GM21390 (cell line): Measurements from ENCODE around the gene GALNT10.

Experiments used
- ATAC-seq: cut with Tn5 transposase; IDR thresholded peaks from one replicate; pipeline ENCODE4 v1.9.1; 2021; ENCODE audit not compliant: unreplicated experiment

Gene GALNT10

GRCh38 chr5:154429341-154429740 lies 238.8 kb downstream of the GALNT10 start:
- ATAC-seq = no peak

GRCh38 chr5:154430466-154430865 lies 239.9 kb downstream of the GALNT10 start:
- no peak for ATAC-seq

DNA sequence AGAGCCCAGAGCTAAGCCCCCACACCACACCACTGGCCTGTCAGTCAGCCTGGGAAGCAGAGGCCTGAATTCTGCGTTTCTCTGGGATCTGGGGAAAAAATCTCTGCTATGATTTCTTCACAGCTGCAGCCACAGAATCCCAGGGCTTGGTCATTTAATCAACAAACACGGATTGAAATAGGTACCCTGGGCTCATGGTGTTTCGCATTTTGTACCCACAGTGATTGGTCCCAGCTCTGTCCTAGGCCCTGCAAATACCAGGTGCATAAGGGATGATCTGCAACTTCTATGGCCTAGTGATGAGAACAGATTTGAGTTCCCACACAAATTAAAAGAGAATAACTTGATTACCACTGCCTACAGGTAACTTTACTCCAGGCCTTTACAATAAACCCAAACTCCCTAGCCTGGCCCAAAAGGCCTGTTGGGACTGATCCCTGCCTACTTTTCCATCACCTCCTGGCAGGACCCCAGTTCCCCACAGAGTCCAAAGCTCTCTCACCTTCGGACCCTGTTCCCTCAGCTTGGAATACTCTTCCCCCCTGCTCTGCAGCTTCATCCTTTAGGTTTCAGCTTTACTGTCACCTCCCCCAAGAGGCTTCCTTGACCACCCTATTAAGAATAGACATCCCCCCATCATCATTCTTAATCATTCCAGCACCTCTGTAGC lies 240.6 kb downstream of the GALNT10 start:
- no peak for ATAC-seq

DNA sequence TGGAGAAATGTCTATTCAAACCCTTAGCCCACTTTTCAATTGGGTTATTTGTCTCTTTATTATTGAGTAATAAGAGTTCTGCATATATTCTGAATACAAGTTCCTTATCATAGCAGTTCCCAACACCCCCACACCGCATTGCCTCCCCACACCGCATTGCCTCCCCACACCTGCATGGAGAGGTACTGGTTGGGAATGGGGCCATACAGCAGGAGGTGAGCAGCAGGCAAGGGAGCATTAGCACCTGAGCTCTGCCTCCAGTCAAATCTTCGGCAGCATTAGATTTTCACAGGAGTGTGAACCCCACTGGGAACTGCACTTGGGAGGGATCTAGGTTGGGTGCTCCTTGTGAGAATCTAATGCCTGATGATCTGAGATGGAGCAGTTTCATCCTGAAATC lies 244.7 kb downstream of the GALNT10 start:
- ATAC-seq = no peak

DNA sequence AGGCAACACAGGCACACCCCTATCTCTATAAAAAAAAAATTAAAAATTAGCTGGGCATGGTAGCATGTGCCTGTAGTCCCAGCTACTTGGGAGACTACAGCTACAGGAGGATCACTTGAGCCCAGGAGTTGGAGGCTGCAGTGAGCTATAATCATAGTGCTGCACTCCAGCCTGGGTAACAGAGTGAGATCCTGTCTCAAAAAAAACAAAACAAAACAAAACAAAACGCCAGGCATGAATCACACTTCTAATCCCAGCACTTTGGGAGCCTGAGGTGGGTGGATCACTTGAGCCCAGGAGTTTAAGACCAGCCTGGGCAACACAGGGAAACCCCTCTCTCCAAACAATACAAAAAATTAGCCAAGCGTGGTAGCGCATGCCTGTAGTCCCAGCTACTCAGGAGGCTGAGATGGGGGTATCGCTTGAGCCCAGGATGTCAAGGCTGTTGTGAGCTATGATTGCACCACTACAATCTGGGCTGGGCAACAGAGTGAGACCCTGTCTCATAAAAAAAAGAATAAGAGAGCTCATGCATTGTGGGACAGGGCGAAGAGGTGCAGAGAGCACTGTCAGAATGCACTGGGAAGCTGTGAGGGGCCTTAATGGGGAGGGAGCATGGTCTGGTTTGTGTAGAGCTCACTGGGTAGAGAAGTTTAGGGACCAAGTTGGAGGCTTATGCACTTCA lies 246.9 kb downstream of the GALNT10 start:
- ATAC-seq = no peak

DNA sequence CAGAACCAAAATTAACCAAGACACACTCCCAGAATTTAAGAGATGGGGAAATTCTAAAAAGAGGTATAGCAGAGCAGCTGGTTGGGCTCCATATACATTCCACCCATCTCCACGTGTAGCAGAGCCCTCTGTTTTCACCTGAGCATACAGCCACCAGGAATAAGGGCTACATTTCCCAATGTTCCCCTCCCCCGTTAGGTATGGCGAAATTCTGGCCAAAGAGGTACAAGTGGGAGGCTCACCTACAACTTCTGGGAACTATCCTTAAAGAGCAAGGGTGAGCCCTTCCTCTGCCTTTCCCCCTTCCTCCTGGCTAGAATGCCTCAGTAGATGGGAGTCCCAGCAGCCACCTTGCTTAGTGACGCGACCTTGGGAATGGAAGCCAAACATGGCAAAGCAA lies 250.0 kb downstream of the GALNT10 start:
- no peak for ATAC-seq

DNA sequence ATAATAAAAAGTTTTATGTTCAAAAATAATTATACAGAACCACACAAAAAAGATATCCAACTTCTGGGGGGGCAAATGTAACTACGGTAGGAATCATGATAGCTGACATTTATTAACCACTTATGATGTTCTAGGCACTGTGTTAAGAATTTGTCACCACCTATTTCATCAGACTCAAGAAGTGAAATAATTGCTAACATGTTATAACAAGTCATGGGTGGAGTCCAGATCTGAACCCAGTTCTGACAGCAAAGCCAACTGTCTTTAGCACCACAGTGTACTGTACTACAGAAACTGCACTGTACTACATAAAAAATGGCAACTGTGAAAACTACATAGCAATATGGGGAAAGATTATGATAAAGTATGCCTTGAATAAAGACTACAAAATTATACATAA lies 252.3 kb downstream of the GALNT10 start:
- ATAC-seq = no peak

- ATAC-seq = peak; percentile 19
Observed at GRCh38 chr5:154444556-154445421, 254.3 kb downstream of the GALNT10 start.

- ATAC-seq = peak; percentile 91
Observed at GRCh38 chr5:154445422-154446194, 255.1 kb downstream of the GALNT10 start, which contains the start of gene SAP30L. Gene SAP30L, plus strand, starts transcription at chr5:154445997. Its CDS starts 608 bp downstream, at chr5:154446605.

DNA sequence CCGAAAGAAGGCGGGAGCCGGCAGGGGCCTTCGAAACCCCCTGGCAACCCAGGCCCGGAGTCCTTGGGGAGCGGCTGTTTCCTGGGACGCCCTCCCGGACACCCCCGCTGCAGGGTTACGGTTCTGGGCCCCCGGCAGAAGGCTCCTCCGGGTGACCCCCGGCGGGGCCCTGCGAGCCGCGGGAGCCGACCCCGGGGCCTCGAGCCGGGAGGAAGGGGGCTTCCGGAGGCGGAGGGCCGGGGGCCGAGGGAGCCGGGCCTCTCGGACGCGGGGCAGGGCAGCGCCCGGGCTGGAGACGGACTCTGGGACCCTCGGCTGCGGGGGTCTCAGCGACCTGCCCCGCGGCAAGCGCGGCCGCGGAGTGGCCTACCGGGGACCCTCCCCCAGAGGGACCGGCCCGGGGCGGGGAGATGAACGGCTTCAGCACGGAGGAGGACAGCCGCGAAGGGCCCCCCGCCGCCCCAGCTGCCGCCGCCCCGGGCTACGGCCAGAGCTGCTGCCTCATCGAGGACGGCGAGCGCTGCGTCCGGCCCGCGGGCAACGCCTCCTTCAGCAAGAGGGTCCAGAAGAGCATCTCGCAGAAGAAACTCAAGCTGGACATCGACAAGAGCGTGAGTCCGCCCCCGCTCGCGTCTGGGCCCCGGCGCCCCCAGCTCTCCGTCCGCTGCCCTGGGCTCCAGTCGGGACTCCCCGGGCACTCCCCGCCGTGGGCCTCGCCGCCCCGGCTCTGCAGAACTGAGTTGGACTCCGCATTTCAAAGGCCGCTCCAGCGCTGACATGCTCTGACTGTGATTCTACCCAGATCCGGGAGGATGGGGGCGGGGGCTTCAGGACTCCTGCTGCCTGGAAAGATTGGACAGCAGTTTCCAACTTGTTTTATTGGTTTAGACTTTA lies 255.9 kb downstream of the GALNT10 start:
- peak; percentile 21 for ATAC-seq

GRCh38 chr5:154447089-154447725 lies 256.7 kb downstream of the GALNT10 start:
- no peak for ATAC-seq

DNA sequence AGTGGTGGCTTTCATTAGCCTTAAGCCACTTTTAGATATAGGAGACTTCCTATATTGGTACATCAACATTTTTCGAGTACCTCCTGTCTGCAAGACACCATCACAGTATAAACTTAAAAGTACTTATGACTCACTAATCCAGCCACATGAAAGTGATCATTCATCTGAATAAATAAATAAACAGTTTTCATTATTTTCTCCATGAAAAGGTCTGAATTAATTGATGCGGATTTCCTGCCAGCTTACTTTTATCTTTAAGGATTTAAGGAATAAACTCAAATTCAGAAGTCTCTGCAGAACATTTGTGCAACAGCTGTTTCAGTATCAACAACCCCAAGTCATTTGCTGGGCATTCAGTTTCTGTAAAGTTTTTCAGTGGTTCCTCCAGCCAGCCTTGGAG lies 259.3 kb downstream of the GALNT10 start:
- no peak for ATAC-seq

GRCh38 chr5:154451957-154452356 lies 261.4 kb downstream of the GALNT10 start:
- no peak for ATAC-seq

- ATAC-seq = no peak
Observed at GRCh38 chr5:154455585-154455984, 265.1 kb downstream of the GALNT10 start.

- no peak for ATAC-seq
Observed at GRCh38 chr5:154456540-154456939, 266.0 kb downstream of the GALNT10 start.

GRCh38 chr5:154459015-154459414 lies 268.5 kb downstream of the GALNT10 start:
- ATAC-seq = no peak

DNA sequence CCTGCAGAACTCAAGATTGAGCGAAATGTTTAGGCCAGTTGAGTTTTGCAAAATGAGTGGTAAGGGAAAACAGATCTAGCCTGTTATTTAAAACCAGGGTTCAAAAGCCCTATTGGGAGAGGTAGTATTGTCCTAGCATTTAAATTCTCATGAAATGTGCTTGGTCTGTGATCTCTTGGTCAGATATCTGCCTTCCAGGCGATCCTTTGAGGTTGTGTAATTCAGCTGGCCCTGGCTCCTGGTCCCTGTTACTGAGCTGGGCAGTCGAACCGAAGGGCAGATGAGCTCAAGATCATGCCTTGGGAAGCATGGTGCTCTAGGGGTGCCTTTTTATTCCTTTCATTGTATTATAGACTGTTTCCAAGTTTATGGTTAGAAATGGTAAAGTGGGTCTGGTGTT lies 269.6 kb downstream of the GALNT10 start:
- ATAC-seq = no peak

DNA sequence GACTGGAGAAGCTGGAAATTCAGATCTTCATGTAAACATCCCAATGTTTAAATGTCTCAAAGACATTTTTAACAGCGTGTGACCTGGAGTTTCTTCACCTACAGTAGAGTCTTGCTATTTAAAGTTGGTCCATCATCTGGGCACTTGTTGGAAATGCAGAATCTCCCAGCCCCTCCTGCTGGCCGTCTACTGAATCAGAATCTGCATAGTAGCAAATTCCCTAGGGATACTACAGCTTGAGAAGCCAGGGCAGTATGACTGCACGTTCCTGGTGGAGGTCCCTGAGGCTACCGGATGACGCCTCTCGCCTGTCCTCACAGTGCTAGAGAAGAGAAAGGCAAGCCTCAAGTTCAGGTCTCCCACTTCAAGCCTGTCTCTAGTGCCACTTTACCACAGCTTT lies 271.0 kb downstream of the GALNT10 start:
- no peak for ATAC-seq

DNA sequence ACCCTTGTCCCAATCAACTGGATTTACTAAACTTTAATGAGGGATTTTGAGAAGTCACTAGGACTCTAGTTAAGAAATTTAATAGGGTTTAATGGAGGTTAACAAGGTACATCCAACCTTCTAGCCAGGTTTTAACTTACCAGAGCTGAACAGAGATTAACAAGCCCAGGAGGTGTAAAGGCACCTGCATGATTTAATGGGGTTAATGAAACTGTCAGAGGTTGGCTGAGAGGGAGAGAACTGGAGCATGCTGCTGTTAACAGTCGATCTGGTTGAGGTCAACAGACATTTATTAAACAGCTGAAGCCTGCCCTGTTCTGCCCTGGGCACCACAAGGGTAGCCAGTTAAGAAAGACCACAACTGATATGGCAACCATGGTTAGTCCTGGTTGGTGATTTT lies 273.9 kb downstream of the GALNT10 start:
- no peak for ATAC-seq
